NCI-H345 treated with DMSO at 0.1 percent for 48 hours (cell line): ENCODE results near the gene UPK3A.

Experiments
- DNase-seq: peaks from one replicate; lab custom pipeline; 2025; ENCODE audit not compliant: unreplicated experiment; lab: John Stamatoyannopoulos, UW

UPK3A gene

GRCh38 chr22:45284705-45285262 is at the start of gene UPK3A:
TSS of gene UPK3A (plus strand) at chr22:45284949. CDS start at chr22:45285014, 65 bp downstream.
- no peak for DNase-seq

DNA sequence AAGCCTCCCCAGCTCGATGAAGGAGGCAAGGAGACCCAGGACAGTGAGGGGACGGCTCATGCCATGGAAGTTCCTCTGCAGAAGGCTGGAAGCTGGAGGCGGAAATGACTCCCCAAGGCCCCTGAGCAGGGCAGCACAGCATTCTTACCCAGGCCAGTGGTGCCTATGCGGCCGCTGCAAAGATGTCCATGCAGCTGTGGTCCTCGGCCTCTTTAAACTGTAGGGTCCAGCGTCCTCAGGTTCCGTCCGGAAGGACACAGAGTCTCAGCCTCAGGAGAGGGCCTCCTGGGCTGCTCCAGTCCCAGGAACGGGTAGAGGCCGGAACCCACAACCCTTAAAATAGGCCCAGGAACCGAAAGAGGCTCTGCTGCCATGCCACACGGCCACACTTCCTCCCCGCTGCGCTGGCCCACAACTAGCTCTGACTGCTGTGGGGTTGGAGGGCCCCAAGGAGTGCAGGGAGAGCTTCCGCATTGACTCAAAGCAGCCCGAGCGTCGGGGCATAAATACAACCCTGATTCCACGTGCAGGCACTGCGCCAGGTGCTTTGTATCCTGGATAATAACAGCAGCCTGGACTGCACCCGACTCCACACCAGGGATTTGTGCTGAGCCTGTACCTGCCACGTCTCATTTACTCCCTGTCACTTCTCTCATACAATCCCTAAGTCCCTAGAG is 49.5 kb upstream of the UPK3A start:
- DNase-seq: peak; percentile 84

DNA sequence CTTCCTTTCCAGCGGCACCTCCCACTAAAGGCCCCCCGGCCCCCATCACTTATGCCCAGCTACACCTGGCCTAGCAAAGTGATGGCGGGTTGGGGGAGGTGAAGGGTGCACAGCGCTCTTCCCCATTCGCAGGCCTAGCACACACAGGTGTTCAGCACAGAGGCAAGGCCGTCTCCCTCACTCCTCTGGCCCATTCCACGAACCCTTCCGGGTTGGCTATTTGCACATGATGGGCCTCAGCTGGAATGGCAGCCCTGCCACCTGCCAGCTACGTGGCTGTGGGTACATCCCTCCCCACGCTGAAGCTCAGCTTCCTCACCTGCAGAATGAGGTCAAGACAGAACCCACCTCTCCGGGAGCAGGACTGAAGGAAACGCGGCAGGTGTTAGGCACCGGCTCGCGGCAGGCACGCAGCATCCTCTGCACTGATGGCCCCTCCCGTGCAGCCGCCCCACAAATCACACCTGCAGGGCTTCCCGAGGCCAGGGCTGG is 48.9 kb upstream of the UPK3A start:
- DNase-seq: peak; percentile 62

- no peak for DNase-seq
Observed at GRCh38 chr22:45237065-45237990, 47.4 kb upstream of the UPK3A start.

GRCh38 chr22:45238076-45238956 is 46.4 kb upstream of the UPK3A start:
- no peak for DNase-seq

DNA sequence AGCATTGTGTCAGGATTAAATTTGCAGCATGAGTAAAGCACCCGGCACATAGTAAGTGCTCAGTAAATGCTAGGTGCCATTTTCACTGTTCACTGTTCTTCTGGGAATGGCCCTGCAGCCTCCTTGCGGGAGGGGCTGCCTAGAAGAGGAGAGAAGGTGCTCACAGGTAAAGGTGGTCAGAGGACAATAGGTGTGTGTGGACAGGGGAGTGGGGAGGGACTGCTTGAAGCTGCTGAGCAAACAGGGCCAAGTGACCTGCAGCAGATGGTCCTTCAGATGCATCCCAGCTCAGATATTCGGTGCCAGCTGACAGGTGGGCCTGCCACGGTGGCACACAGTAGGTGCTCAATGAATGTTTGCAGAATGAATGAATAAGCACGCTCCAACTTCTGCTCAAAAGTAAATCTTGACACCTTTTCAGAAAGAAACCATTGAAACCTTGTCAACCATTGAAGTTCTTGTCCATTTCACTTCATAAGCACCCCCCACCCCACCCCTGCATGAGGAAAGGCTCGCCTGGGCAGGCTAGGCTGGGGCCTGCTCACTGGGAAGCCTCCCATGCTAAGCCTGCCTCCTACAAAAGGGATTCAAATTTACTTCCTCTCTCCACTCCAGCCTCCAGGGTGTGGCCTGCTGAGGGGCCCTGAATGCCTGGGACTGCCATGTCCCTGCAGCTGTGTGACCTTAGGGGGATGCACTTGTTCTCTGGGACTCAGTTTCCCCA is 45.6 kb upstream of the UPK3A start:
- no peak for DNase-seq

DNA sequence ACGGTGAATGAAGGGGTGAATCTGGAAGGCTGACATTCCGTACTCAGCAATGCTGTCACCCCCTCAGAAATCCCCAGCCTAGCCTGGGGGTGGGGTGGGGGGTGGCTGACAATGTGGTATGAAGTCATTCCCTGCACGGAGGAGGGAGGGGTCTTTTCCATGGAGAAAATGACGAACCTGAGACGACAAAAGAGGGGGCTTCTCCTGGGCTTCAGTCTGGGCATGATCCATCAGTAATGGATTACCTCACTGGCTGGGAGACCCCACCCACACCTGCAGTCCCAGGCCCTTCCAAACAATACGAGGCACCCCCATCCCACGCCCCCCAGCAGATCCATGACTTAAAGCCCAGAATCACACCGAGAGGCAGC is 45.1 kb upstream of the UPK3A start:
- DNase-seq: no peak

DNA sequence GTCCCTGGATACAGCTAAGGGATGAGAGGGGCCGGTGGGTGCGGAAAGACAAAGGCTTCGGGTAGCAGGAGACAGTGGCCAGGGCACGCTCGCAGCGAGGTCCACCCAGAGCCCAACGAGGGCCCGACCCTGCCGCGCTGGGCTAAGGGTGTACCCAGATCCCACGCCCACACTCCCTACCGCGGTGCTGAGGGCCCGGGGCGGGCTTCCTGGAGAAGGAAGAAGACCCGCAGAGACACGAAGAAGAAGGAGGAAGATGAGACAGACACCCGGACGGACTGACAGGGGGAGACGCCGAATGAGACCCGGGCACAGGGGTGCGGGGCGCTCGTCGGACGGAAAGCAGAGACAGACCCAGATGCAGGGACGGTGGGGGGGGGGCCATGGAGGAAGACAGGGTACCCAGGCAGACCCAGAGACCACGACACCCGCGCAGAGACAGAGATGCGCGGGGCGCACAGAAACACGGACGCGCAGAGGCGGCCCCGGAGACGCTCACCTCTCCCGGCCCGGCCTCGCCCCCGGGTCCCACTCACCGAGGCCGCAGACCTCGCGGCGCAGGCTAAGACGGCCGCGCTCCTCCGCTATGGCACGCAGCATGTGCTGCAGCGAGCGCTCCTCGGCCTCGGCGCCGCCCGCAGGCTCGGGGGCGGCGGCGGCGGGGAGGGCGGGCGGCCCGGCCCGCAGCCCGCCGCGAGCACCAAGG is 44.5 kb upstream of the UPK3A start:
- no peak for DNase-seq

- DNase-seq: no peak
Observed at GRCh38 chr22:45240810-45241631, 43.7 kb upstream of the UPK3A start, which contains the start of gene KIAA0930. TSS of gene KIAA0930 (minus strand) at chr22:45240894. CDS start at chr22:45240703, 191 bp downstream.

DNA sequence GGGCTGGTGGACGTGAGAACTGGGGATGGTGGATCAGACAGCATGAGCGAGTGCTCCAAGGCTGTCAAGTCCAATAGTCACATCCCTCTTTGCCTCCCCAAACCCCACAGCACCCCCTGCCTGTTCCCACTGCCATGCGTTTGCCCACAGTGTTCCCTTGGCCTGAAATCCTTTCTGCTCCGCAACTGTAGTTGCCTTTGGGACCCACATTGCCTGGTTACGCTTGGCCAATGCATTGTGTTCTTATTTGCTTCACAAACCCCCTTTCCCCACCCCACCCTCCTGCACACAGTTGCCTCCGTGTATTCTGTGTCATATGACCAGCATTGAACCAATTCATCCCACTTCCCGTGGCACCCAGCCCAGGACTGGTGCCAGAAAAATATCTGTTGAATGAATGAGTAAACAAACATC is 42.0 kb upstream of the UPK3A start:
- DNase-seq: peak; percentile 67

DNA sequence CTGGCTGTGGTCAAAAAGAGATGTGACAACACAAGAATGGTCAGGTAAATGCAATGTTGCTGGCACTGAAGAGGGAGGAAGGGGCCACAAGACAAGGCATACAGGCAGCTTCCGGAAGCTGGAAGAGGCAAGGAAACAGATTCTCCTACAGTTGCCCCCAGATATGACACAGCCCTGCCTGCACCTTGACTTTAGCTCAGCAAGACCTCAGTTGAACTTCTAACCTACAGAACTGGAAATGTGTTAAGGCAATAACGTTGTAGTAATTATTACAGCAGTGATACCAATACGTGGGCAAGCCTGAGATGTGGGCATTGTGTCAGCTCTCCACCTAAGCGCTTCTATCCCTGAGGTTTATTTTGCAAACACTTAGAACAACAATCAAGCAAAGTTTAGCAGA is 39.8 kb upstream of the UPK3A start:
- no peak for DNase-seq

DNA sequence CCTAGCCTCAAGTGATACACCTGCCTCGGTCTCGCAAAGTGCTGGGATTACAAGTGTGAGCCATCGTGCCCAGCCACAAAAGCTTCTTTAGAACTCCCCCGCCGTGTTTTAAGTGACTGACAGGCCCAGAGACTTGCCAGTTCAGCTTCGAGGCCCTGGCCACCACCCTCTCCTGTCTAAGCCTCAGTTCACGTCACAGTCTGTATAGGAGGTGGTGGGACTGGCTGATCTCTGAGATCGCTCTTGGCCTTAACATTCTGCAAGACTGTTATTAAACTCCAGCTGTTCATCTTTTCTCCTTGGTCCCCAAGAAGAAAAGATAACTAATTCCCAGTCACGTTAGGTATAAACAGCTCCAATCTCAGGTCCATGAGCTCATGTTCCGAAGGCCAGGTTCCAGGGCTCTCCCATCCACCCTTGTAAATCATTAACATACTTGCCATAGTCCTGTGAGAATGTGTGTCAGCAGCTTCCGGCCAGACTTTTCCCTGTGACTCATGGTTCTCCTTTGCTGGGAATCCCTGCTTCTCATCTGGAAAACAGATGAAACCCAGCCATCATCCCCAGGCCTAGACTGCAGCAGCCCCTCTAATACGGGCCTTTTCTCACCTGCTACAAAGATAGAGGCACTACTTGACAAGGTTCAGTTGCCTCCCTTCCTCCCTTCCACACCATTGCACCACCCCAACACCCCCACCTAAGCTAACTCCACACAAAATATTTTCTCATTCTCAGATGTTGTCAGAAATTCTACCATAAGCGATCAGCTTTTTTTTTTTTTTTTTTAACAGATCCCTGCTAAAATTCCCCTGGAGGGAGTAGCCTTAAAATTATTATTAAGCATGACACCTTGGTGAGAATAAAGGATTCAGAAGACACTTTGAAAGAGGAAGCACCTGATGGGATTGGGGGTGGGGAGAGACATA is 38.4 kb upstream of the UPK3A start:
- no peak for DNase-seq

- DNase-seq: no peak
Observed at GRCh38 chr22:45248832-45249561, 35.8 kb upstream of the UPK3A start.

DNA sequence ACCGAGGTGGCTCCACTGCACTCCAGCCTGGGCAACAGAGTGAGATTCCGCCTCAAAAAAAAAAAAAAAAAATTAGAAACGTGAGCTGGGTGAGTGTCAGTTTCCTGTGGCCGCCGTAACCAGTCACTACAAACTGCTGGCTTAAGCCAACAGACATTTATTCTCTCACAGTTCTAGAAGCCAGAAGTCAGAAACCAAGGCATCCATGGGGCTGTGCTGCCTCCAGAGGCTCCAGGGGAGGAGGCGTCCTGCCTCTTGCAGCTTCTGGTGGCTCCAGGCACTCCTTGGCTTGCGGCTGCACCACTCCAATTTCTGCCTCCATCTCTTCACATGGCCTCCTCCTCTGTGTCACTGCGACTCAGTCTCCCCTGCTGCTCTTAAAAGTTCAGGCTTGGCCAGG is 32.9 kb upstream of the UPK3A start:
- no peak for DNase-seq

DNA sequence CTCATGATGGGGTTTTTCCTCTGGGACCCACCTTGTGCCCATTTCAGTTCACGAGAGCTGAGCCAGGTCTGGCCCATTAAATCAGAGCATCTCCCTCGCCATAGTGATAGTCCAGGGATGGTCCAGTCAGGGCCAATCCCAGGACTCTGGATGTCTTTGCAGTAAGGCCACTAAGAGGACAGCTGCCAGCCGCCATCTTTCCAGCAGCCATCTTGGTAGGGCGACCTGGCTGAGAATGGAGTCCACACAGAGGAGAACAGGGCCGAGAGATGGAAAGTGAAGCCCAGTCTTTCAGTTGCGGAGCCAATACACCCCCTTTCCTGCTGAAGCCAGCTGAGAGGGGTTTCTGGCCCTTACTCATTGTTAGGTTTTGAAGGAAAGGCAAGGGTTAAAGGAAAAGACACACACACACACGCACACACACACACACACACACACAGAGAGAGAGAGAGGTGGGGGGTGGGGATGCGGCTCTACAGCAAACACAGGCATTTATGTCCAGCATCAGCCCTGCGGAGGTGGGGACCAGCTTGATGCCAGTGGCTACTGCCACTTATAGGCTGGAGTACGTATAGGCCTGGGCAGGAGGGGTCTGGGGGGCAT is 31.6 kb upstream of the UPK3A start:
- DNase-seq: no peak

- no peak for DNase-seq
Observed at GRCh38 chr22:45254388-45254787, 30.4 kb upstream of the UPK3A start.
